GM18511 (cell line): ENCODE measurements around the gene DOCK8.
"Not testable (repeated sequence)": the region's sequence is repeated elsewhere in the genome, so short reads cannot be mapped to it uniquely, and the experiment has no call there.

Experiments used
- ATAC-seq: cut with Tn5 transposase; IDR thresholded peaks from one replicate; pipeline ENCODE4 v1.9.1; 2021; ENCODE audit warnings: mild to moderate bottlenecking, moderate library complexity; ENCODE audit not compliant: unreplicated experiment

DOCK8 gene

GRCh38 chr9:404234-404633 is 189.6 kb downstream of the DOCK8 start:
- ATAC-seq: no peak

GRCh38 chr9:405341-405740 is 190.7 kb downstream of the DOCK8 start:
- ATAC-seq: no peak

- ATAC-seq: no peak
Observed at GRCh38 chr9:406886-407654, 192.4 kb downstream of the DOCK8 start.

GRCh38 chr9:409655-410054 is 195.0 kb downstream of the DOCK8 start:
- ATAC-seq: not testable (repeated sequence)

- ATAC-seq: no peak
Observed at GRCh38 chr9:414595-414994, 199.9 kb downstream of the DOCK8 start.

- no peak for ATAC-seq
Observed at GRCh38 chr9:419571-420171, 205.0 kb downstream of the DOCK8 start.

GRCh38 chr9:421896-422295 is 207.2 kb downstream of the DOCK8 start:
- ATAC-seq: no peak

GRCh38 chr9:426264-426663 is 211.6 kb downstream of the DOCK8 start:
- ATAC-seq: no peak

- no peak for ATAC-seq
Observed at GRCh38 chr9:426976-427375, 212.3 kb downstream of the DOCK8 start.

GRCh38 chr9:431701-432100 is 217.0 kb downstream of the DOCK8 start:
- ATAC-seq: no peak

GRCh38 chr9:436482-436881 is 221.8 kb downstream of the DOCK8 start:
- ATAC-seq: no peak

- no peak for ATAC-seq
Observed at GRCh38 chr9:437066-437465, 222.4 kb downstream of the DOCK8 start.

GRCh38 chr9:437574-438001 is 222.9 kb downstream of the DOCK8 start:
- ATAC-seq: no peak

GRCh38 chr9:438066-438465 is 223.4 kb downstream of the DOCK8 start:
- ATAC-seq: no peak

- no peak for ATAC-seq
Observed at GRCh38 chr9:438961-439768, 224.5 kb downstream of the DOCK8 start.

- ATAC-seq: no peak
Observed at GRCh38 chr9:441126-441525, 226.5 kb downstream of the DOCK8 start.

GRCh38 chr9:444528-444927 is 229.9 kb downstream of the DOCK8 start:
- no peak for ATAC-seq

GRCh38 chr9:445033-445432 is 230.4 kb downstream of the DOCK8 start:
- ATAC-seq: no peak

GRCh38 chr9:446074-446699 is 231.5 kb downstream of the DOCK8 start:
- no peak for ATAC-seq

GRCh38 chr9:447230-448025 is 232.8 kb downstream of the DOCK8 start:
- ATAC-seq: peak; percentile 63

GRCh38 chr9:450057-450456 is 235.4 kb downstream of the DOCK8 start:
- ATAC-seq: no peak
